Left hindlimb (tissue), 1 donor: ENCODE data around the gene ADAM8.

Experiments used
- DNase-seq: peaks from one replicate; pipeline ENCODE4 v3.0.0-alpha.2; 2018

ADAM8 gene

DNA sequence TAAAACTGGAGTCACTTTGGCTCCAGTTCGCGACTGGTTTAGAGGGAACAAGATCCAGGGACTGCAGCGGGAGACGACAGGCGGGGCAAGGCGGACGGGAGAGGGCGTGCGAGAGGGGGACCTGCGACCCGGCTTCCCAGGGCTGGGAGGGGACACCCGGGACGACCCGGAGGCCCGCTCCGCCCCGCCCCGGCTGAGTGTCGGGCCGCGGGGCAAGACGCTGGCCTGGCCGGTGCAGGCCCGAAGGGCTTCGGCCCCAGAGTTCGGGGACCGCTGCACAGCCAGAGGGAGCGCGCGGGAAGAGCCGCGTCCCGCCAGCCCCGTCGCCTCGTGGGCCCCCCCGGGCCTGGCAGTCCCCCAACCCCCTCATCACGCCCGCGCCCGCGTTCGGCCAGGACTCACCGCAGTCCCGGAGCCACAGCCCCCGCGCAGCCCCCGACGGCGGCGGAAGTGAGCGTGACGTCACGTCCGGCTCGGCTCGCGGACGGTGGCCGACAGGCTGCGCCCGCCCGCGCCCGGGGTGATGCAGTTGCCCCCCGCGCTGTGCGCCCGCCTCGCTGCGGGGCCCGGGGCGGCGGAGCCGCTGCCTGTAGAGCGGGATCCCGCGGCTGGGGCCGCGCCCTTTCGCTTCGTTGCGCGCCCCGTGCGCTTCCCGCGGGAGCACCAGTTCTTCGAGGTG, 31.9 kb upstream of the ADAM8 start, which contains the start of the genes TUBGCP2 and ZNF511:
Gene TUBGCP2 (minus strand): TSS at position 452 of the 679 bp plus-strand sequence. CDS start 5,931 bp downstream, outside the sequence.
Gene ZNF511 (plus strand): TSS at position 494 of the 679 bp plus-strand sequence. CDS start 30 bp downstream, at position 524.
- peak; percentile 91 for DNase-seq

DNA sequence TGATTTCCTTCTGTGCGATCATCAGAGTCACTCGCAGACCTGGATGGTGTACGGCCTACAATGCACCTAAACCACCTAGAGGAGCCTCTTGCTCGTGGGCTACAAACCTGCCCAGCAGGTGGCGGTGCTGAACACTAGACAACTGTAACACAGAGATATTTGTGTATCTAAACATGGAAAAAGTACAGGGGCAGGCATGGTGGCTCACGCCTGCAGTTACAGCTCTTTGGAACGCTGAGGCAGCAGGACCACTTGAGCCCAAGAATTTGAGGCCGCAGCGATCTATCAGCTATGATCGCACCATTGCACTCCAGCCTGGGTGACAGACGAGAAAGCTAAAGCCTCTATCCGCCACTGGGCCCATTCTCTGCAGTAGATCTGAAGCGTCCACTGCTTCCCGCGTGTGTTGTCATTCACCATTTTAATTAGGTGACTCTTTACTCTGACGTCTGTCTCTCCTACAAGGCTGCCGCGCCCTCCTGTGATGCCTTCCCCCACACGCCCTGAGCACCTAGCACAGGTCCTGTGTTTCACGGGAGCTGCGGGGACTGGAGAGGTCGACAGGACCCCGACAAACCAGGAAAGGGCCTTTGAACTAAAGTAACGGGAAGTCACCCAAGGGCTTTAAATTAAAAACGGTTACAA, 31.2 kb upstream of the ADAM8 start:
- no peak for DNase-seq

- DNase-seq, result no peak
These were observed 30.3 kb upstream of the ADAM8 start for GRCh38 chr10:133306941-133307379.

DNA sequence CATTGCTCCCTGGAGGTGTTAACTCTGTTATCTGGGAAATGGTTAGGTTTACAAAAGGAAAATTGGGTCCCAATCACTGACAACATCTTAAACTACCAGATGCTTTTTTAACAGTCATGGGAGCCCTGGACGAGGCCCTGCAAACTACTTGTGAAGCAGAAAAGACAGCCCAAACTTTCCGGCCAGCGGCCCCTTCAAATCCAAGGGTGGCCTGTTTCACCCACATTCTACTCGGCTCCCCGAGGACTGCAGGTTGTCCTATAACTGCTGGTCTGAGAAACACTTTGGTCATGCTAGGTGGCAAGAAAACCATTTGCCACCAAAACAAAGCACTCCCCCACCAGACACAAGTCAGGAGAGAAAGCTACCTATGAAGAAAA, 29.4 kb upstream of the ADAM8 start:
- DNase-seq, result no peak

DNA sequence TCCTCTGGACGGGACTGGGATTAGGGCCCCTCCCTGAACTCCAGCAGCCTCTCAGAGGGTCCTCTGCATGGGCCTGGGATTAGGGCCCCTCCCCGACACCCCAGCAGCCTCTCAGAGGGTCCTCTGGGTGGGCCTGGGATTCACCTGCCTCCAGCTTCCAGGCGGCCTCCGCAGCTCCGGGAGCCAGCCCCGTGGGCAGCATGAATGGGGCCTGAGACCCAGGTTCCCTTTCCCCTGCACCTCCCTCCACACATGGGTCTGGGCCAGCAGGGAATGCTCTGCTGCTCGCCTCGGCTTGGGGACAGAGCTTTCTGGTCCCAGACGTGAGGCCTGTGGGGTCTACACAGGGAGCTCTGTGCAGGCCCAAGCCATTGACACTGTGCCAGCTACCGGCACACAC, 26.5 kb upstream of the ADAM8 start:
- DNase-seq, result no peak

DNA sequence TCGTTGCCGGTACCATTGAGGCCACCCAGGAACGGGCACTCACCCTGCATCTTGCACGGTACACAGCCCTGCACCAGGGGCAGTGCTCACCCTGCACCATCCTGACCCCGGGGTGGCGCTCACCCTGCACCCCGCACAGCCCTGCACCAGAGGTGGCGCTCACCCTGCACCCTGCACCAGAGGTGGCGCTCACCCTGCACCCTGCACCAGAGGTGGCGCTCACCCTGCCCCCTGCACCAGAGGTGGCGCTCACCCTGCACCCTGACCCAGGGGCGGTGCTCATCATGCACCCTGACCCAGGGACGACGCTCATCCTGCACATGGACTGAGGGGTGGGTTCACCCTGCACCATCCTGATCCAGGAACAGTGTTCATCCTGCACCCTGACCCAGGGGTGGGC, 25.6 kb upstream of the ADAM8 start:
- no peak for DNase-seq

DNA sequence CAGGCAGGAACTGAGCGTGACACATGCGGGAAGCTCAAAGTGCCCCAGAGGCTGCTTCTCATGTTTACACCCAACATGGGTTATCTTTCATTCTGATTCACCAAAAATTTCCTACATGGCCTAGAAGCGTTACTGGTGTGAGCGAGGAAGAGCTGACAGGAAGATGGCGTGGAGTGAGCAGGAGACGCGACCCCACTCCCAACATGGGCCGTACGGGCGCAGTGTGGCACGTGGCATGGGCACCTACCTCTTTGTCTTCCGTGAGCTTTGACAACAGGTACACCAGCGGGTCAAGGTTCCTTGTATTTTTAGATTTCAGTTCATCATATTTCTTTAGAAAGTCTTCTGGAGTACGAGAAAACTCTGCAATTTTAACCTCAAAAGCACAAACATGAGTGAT, 23.1 kb upstream of the ADAM8 start:
- no peak for DNase-seq

- DNase-seq, result no peak
These were observed 22.6 kb upstream of the ADAM8 start for GRCh38 chr10:133299224-133299623.

DNA sequence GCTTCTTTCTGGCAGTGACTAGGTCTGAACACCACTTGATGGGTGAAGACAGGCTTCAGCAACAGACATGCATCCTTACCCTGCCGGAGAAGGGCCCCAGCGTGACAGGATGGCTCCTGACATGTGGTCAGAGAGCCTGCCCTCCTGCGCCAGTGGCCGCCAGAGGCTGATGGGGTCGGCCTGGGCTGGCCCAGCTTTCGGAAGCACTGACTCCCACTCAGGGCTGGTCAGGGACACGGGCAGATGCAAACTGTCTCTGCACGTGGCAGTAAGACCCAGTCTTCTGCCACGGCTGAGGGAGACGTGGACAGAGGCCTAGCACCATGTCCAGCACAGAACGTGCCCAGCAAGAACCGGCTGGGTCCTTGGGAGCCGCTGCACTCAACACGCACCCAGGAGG, 21.8 kb upstream of the ADAM8 start:
- DNase-seq, result no peak

DNA sequence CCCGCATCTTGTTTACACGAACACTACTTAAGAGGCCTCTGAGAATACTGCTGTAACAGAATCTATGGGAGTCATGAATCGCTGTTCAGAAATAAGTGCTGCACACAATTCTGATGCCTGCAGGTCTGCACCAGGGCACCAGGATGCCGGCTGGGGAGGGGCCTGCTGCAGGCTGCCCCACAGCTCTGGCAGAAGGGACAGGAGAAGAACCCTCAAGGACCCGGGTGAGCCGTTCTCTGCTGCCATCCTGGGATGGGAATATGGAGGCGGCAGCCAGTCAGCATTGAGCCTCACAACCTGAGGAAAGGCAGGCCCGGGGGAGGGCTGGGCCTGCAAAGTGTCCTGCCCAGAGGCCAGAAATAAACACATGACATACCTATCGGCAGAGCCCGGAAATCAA, 20.8 kb upstream of the ADAM8 start:
- no peak for DNase-seq

GRCh38 chr10:133295426-133296320, 19.0 kb upstream of the ADAM8 start:
- no peak for DNase-seq

GRCh38 chr10:133294189-133294588, 17.5 kb upstream of the ADAM8 start:
- no peak for DNase-seq

- no peak for DNase-seq
These were observed 17.1 kb upstream of the ADAM8 start for GRCh38 chr10:133293810-133294119.

- no peak for DNase-seq
These were observed 16.5 kb upstream of the ADAM8 start for GRCh38 chr10:133292919-133293809.

DNA sequence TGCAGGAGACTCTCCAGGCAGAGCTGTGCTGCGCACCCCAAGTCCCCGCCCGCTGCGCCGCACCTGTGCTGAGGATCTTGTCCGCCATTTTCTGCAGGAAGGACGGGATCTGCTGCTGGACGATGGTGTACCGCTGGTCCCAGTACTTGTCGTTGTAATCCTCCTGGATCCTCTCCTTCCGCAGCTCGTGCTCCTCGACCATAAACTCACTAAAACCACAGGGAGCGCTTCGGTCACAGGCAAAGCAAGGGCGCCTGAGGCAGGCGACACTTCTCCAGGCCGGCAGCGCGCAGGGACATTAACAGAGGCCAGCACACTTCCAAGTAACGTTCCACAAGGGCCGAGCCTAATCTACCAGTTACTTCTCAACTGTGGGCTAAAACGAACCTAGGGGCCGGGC, 13.1 kb upstream of the ADAM8 start:
- no peak for DNase-seq

DNA sequence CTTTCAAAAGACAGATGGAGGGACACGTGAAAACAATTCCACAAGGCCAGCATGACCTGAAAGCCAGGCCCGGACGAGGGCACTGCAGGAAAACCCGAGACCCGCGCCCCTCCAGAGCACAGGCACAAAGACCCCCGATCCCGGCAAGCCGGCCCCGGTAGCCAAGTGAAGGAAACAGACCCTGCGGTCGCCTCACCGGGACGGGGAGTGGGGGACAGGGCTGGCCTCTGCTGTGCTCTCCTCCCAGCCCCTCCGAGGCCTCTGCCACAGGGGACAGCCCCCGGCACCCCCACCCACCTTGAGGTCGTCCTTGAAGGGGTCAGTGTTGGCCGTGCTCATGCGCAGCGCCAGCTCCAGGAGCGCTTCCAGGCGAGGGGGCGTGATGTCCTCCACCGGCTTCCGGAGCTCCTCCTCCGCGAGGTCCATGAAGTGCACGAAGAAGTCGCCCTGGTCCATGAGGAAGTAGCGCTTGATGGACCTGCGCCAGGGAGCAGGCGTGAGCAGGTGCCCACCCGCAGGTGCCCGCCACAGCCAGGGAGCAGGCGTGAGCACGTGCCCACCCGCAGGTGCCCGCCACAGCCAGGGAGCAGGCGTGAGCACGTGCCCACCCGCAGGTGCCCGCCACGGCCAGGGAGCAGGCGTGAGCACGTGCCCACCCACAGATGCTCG, 11.3 kb upstream of the ADAM8 start:
- no peak for DNase-seq

- no peak for DNase-seq
These were observed 9.7 kb upstream of the ADAM8 start for GRCh38 chr10:133286366-133286765.

GRCh38 chr10:133285217-133285616, 8.5 kb upstream of the ADAM8 start:
- no peak for DNase-seq

DNA sequence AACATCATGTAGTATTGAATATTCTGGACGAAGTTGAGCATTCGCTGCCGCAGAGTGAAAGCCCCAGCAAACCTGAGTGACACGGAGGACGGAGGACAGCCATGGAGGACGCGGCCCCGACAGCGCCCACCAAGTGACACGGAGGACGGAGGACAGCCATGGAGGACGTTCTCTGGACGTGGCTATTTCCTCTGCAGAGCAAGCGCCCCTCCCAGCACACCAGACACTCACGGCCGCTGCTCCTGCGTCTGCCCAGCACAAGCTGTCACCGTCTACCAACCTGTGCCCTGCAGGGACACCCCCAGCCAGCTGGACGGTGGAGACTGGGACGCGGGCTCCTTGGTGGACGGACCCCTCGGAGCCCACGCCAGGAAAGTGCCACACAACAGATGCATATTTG, 7.3 kb upstream of the ADAM8 start:
- no peak for DNase-seq

GRCh38 chr10:133282846-133283390, 6.2 kb upstream of the ADAM8 start:
- DNase-seq, result no peak

GRCh38 chr10:133281628-133282372, 5.1 kb upstream of the ADAM8 start:
- no peak for DNase-seq
